LNCaP clone FGC (cell line): ENCODE measurements around the gene SMYD4.

ENCODE experiments used
- DNase-seq: peaks from one replicate; pipeline ENCODE4 v3.0.0-alpha.2; 2011; ENCODE audit warnings: low read depth
- H3K4me3 ChIP-seq: 2 replicates; pipeline ENCODE4 v1.5.1; 2011; ENCODE audit warnings: mild to moderate bottlenecking, low read depth, low read length, control low read depth
- CTCF ChIP-seq: IDR thresholded peaks from 2 replicates; pipeline ENCODE4 v1.5.1; 2012; ENCODE audit warnings: mild to moderate bottlenecking; ENCODE audit not compliant: control insufficient read depth, insufficient read depth; ENCODE audit errors: extremely low read depth

Gene SMYD4

GRCh38 chr17:1796800-1797199 is 32.9 kb downstream of the SMYD4 start:
- H3K4me3 ChIP-seq = no peak overlapping the region
- TF ChIP-seq CTCF = no peak

GRCh38 chr17:1793447-1793806 is 36.3 kb downstream of the SMYD4 start:
- no peak overlapping the region for H3K4me3 ChIP-seq
- no peak for TF ChIP-seq CTCF
- DNase-seq = no peak

More at GRCh38 chr17:1796800-1797199, 32.9 kb downstream of the SMYD4 start:
- DNase-seq = no peak

- no peak overlapping the region for H3K4me3 ChIP-seq
- TF ChIP-seq CTCF = no peak
- DNase-seq = no peak
Observed at GRCh38 chr17:1792495-1793446, 36.9 kb downstream of the SMYD4 start.

DNA sequence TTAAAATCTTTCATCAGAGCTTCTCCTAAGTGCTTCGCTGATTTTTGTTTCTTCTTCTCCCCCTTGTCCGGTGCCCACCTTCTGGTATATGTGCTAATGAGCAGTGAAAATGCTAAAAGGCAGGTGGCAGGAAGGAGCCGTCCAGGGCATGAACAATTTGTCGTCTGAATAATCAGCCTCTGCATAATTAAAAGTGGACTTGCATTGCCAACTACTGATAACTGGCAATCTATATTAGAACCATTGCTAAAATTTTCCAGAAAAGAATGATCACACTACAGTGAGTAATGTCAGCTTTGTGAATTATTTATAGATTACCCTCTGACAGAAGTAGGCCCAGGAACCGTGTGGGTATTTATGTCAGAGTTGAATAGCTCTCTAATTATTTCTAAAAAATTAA is 39.8 kb downstream of the SMYD4 start:
- no peak for TF ChIP-seq CTCF
- no peak overlapping the region for H3K4me3 ChIP-seq
- DNase-seq = no peak

DNA sequence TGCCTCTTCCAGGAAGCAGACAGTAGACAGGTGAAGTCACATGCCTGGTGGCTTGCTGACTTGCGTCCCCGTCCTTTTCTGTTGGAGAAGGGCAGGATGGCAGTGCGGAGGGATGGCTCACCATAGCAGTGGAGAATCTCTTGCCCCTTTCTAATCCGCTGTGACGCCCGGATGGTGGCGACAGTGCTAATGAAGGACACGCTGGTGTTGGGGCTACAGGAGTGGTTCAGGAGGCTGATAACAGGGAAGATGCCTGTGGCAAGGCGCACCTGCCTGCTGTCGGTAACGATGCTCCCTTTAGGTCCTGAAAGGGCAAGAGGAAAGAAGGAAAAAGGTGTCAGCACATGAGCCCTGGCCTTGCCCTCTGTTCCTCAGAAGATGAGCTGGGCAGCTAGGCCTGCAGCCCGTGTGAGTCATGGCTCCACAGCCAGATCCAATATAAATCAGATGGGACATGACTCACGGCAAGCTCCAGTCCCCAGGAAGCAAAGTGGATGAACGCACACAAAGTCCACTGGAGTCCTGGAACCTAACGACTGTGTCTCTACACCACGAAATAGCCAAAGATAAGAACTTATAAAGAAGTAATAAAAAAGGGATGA is 42.3 kb downstream of the SMYD4 start:
- no peak overlapping the region for H3K4me3 ChIP-seq
- DNase-seq = no peak
- no peak for TF ChIP-seq CTCF

- H3K4me3 ChIP-seq = no peak overlapping the region
- TF ChIP-seq CTCF = no peak
- no peak for DNase-seq
Observed at GRCh38 chr17:1786708-1787107, 43.0 kb downstream of the SMYD4 start.
